HG03354 (cell line): Measurements from ENCODE around the gene PRR19.
A peak's percentile ranks its signal among the peaks of the same experiment; 100 is the strongest.

Experiments
- ATAC-seq: cut with Tn5 transposase; IDR thresholded peaks from one replicate; pipeline ENCODE4 v1.9.1; 2021; ENCODE audit warnings: mild to moderate bottlenecking; ENCODE audit not compliant: unreplicated experiment, poor library complexity, severe bottlenecking

The PRR19 gene

DNA sequence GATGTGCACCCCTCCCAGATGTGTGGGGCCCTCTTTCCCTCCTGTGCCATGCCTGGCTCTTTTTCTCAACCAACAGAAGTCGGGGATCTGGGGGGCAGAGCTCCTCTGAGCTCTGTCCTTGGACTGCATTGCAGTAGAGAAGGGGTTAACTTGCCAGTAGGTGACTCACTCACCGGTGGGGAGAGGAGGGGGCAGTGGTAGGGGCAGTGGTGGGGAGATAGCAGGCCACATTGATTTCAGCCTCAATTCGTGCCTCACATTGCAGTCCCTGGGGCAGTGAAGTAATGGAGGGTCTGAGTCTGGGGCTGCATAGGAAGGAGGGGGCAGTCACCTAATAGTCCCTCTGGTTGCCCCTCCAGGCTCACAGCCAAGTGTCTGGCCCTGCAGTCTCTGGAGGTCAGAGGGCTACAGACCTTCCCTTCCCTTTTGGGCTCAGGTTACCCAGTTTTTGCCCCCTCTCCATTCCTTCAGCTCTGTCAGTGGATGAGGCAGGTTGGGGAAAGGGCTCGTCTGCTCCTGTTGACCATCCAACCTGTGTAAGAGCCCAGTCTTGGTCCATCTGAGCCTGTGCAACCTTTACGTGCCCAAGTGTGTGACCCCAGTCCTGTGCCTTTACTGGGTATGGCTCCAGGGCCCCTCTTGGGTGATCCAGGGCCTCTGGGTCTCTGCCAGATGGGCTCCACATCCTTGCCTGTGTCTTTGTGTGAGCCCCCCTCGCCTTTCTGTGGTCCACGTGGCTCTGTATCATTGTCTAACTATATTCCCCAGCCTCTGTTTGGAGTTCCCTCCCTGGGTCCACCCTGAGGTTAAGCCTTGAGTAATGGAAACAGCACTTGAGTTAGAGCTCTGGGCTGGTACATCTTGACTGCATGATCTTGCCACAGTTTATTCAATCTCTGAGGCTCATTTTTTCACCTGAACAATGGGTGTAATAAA, 19.8 kb upstream of the PRR19 start:
- ATAC-seq = no peak

DNA sequence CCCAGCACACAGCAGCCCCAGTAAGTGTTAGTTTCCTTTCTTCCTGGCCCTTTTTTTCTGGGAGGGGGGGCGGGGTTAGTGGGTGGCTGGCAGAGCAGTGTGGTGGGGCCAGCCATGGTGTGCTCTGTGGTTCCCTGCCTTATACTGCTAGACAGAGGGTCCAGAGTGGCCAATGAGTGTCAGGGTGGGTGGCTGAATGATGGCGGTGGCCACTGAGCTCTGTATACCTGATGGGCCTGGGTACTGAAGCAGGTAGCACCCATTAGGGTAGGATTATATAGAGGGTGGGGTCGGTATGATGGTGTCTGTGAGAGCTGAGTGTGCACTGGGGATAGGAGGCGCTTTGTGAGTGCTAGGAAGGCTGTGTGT, 19.1 kb upstream of the PRR19 start:
- ATAC-seq = no peak

DNA sequence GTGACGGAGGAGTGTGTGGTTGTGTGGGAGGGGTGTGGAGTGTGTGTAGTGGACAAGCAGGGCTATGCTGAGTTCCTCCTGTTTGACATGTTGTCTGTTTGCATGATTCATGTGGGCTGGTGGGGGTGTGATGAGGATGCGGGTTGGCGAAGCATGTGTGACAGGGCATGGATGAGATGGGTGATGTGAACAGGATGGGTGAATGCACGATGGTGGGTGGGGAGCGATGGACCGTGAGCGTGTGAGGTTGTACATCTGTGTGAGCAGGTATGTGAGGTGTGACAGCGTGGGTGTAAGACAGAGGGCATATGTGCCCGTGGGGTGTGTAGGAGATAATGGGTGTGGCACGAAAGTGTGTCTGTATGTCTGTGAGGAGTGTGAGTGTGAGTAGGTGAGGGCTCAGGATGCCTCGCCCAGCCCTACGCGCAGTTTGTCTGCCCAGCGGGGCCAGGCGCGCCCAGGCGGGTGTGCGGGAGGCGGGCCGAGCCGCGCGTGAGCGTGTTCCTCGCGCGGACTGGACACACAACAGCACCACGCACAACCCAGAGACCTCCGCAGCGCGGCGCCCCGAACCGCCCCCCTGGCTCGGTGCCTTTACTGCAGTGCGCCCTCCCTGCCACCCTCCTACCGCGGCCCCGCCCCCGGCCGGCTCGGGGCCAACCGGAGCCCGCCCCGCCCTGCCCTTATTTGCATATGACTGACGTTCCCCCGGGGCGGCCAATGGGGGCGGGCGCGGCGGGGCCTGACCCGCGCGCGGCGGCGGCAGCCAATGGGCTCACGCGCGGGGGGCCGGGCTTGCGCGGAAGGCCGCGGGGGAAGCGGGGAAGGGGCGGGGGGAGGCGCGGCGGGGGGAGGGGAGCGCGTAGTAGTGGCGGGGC, 18.5 kb upstream of the PRR19 start:
- ATAC-seq = peak; percentile 44

DNA sequence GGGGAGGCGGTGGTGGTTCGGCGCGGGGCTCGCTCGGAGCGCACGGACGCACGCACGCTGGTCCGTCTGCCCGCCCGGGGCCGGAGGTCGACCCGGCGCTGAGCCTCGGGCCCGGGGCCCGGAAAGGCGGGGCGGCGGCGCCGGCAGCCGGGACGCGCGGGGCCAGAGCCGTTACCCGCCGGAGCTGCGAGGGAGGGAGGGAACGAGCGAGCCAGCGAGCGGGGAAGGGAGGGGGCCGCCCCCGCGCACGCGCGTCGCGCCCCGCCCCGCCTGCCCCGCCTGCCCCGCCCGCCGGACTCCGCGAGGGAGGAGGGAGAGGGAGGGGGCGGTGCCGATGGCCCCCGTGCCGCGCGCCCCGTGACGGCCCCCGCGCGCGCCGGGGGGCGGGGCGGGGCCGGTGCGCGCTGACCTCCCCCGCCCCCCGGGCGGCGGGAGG, 17.8 kb upstream of the PRR19 start:
- ATAC-seq = peak; percentile 30

DNA sequence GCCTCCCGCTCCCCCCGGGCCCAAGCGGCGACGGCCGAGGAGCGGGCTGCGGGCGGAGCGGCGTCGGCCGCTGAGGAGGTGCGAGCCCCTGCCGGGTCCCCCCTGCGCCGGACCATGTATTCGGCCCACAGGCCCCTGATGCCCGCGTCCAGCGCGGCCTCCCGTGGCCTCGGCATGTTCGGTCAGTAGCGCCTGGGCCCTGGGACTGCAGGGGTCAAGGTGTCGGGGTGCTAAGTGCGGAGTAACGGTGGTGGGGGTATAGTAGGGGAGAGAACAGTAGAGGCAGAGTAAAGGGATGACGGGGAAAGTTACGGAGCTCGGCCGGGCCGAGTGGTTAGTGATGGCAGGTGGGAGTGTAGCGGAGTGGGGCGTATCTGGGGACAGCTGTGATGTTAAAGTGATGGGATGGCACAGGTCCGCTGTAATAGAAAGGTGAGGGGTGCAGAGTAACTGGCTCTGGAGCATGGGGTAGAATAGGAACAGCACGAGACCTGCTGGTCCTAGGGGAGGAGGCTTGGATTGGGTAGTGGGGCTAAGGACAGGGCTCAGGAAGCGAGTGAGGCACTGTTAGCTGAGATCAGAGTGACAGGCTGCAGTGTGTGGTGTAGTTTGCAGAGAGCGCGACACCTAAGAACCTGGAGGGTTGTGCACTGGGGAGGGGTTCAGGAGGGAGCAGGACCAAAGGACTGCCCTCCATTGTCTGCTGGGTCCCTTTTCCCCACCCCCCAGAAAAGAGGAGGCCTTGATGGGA, 17.2 kb upstream of the PRR19 start:
- no peak for ATAC-seq

DNA sequence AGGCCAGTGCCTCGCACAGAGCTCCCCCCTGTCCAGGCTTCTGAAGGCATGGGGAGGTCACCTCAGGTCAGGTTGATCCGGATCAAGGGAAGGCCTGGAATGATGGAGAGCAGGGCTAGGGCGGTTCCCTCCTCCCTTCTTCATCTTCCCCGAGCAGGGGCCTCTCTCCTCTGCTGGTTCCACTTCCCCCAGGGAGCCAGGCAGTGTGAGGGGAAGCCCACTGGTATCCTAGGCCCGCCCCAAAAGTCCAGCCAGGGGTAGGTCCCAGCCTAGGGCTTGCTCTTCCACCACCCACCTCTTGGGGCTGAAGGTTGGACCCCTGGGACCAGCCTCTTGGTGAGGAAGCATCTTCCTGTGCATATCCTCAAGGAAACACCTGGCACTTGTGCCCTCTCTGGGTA, 16.4 kb upstream of the PRR19 start:
- no peak for ATAC-seq

DNA sequence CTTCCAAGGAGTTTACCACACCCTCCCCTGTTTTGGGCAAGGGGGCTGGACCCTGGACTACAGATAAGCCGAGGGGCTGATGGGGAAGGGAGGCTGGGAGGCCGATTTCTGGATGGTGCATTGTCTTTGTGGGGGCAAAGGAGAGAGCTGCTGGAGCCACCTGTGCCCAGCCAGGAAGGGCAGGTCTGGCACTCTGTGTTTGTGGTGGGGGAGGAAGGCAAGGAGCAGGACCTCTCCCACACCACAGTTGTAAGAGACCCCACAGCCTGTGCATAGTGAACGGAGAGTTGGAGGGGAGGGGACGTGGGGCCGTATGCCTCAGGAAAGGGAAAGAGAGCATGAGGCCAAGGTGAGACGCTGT, 16.0 kb upstream of the PRR19 start:
- ATAC-seq = no peak

DNA sequence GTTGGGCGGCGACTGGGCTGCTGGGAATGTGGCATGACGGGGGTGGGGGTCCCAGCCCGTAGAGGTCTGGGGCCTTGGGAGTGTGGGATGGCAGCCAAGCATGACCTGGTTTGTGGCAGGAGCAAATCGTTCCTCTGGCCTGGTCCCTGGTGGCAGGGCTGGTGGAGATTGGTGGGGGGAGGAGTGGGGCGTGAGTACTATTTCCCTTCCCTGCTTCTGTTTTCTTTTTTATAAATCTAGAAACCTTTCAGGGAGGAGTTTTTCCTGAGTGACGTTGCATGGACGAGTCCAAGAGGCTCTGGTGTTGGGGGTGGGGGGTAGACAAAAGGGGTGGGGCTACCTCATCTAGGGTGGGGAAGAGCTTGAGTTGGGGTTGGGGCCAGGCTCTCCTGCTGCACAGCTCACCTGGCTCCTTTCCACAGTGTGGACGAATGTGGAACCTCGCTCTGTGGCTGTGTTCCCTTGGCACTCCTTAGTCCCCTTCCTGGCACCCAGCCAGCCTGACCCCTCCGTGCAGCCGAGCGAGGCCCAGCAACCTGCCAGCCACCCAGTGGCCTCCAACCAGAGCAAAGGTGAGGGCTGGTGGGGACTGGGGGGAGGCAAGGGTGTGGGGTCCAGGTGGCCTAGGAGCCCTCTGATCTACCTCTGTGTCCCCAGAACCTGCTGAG, 15.4 kb upstream of the PRR19 start:
- no peak for ATAC-seq

DNA sequence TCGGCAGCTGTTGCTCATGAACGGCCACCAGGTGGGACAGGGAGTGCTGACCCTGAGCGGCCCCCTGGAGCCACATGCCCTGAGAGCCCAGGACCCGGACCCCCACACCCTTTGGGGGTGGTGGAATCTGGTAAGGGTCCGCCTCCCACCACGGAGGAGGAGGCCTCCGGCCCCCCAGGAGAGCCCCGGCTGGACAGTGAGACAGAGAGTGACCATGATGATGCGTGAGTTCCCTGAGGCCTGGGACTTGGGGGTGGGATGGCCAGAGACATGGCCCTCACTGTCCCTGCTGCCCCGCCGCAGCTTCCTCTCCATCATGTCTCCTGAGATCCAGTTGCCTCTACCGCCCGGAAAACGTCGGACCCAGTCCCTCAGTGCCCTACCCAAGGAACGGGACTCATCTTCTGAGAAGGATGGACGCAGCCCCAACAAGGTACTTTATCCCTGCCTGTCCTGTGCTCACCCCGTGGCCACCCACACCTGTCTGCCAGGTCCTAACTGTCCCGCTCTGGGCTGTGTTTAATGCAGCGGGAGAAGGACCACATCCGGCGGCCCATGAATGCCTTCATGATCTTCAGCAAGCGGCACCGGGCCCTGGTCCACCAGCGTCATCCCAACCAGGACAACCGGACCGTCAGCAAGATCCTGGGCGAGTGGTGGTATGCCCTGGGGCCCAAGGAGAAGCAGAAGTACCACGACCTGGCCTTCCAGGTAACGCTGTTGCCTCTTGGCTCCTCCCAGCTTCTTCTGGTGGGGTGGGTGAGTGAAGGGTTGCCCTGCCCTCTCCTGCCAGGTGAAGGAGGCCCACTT, 14.7 kb upstream of the PRR19 start:
- ATAC-seq = no peak

DNA sequence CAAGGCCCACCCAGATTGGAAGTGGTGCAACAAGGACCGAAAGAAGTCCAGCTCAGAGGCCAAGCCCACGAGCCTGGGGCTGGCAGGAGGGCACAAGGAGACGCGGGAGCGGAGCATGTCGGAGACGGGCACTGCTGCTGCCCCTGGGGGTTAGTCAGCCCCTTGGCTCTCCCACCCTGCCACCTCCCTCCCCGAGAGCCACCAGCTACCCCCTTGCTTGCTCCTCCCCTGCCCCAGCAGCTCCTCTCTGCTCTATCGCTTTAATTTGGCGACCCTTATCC, 14.2 kb upstream of the PRR19 start:
- no peak for ATAC-seq

DNA sequence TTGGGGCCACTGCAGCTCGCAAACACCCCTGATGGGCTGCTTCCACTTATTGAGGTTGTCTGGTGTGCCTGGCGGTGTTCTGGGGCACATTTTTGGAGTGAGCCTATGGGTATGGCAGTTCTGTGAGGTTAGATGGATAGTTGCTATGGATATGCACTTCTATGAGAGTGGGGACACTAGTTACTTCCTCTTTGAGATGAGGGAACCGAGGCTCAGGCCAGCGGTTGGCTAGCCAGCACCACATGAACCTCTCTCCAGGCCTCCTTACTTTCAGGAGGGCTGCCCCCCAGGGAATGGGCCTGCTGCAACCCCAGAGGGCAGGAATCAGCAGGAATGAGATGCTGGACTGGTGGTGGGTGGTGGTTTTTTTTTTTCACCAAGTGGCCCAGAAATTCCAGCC, 13.5 kb upstream of the PRR19 start:
- ATAC-seq = no peak

DNA sequence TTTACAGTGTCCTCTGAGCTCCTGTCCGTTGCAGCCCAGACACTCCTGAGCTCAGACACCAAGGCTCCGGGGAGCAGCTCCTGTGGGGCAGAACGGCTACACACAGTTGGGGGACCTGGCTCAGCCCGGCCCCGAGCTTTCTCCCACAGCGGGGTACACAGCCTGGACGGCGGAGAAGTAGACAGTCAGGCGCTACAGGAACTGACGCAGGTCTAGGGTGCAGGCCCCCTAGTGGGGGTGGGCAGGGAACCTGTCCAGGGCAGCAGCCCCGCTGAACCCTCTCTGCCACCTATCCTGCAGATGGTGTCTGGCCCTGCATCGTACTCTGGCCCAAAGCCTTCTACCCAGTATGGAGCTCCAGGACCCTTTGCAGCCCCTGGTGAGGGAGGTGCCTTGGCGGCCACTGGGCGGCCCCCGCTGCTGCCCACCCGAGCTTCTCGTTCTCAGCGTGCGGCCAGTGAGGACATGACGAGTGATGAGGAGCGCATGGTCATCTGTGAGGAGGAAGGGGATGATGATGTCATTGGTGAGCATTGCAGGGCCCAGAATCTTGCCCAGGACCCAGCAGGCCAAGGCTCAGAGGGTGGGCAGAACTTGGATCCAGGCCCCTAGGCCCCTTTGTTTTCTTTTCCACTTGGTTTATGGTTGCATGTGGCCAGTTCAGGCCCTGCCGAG, 12.9 kb upstream of the PRR19 start:
- ATAC-seq = no peak

DNA sequence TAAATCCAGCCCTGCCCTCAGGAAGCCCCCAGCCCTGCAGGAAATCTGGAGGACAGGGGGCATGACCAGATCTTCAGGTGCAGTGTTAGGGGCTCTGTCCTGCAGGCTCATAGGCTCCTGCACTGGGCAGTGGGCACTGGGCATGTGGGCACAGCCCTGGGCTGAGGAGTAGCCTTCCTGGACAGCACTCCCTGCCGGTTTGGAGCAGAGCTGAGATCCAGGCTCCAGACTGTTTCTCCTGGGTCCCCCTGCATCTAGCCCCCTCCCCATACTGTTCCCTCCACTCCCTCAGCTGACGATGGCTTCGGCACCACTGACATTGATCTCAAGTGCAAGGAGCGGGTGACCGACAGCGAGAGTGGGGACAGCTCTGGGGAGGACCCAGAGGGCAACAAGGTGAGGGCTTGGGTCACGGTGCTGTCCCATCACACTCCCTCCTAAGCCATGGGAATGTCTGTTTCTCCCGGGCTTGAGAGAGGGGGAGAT, 12.3 kb upstream of the PRR19 start:
- ATAC-seq = no peak

DNA sequence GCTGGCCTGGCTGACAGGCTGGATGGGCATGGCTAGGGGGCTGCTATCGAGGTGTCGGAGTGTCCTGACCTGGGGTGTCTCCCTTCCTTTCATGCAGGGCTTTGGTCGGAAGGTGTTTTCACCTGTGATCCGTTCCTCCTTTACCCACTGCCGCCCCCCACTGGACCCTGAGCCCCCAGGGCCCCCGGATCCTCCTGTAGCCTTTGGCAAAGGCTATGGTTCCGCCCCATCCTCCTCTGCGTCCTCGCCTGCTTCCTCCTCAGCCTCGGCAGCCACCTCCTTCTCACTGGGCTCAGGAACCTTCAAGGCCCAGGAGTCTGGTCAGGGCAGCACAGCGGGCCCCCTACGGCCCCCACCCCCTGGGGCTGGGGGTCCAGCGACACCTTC, 11.8 kb upstream of the PRR19 start:
- ATAC-seq = no peak

DNA sequence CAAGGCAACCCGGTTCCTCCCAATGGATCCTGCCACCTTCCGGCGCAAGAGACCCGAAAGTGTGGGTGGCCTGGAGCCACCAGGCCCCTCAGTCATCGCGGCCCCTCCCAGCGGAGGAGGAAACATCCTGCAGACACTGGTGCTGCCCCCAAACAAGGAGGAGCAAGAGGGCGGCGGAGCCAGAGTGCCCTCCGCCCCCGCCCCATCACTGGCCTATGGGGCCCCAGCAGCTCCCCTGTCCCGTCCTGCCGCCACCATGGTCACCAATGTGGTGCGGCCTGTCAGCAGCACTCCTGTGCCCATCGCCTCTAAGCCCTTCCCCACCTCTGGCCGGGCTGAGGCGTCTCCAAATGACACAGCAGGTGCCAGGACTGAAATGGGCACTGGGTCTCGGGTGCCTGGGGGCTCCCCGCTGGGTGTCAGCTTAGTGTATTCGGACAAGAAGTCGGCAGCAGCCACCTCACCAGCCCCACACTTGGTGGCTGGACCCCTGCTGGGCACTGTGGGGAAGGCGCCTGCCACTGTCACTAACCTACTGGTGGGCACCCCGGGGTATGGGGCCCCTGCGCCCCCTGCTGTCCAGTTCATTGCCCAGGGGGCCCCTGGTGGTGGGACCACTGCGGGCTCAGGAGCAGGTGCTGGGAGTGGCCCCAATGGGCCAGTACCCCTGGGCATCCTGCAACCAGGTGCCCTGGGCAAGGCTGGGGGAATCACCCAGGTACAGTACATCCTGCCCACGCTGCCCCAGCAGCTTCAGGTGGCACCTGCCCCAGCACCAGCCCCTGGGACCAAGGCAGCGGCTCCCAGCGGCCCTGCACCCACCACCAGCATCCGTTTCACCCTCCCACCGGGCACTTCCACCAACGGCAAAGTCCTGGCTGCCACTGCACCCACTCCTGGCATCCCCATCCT, 11.2 kb upstream of the PRR19 start:
- ATAC-seq = no peak

DNA sequence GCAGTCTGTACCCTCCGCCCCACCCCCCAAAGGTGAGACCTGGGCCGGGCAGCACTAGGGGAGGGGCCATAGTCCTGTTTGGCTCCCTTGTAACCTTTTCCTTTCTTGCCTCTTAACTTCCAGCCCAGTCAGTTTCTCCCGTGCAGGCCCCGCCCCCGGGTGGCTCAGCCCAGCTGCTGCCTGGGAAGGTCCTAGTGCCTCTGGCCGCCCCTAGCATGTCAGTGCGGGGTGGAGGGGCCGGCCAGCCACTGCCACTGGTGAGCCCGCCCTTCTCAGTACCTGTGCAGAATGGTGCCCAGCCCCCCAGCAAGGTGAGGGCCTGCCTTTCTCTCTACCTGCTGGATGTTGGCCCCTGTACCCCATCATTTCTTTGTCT, 10.5 kb upstream of the PRR19 start:
- ATAC-seq = no peak

DNA sequence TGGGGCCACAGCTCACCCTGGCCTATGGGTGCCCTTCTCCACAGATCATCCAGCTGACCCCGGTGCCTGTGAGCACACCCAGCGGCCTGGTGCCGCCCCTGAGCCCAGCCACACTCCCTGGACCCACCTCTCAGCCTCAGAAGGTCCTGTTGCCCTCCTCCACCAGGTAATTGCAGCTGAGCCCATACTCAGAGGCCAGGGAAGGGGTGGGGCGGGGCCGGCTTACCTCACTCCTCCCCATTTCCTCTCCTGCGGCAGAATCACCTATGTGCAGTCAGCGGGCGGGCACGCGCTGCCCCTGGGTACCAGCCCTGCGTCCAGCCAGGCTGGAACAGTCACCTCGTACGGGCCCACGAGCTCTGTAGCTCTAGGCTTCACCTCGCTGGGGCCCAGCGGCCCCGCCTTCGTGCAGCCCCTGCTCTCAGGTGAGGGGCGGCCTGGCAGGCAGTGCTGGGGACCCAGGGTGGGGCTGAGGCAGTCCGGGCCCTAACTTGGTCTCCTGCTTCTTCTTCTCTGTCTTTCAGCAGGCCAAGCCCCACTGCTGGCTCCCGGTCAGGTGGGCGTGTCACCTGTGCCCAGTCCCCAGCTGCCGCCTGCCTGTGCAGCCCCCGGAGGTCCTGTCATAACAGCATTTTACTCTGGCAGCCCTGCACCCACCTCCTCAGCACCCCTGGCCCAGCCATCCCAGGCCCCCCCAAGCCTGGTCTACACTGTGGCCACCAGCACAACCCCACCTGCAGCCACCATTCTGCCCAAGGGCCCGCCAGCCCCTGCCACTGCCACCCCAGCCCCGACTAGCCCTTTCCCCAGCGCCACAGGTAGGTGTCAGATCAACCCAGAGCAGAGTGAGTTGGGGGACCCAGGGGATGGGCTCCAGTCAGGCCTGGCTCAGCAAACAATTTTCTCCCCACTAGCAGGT, 9.6 kb upstream of the PRR19 start:
- no peak for ATAC-seq
